Measurements from ENCODE around the gene ITGAL.

- no peak for TF ChIP-seq RFX5 (IDR thresholded peaks at IDR 0.05; ENCODE audit: low read depth, low read length)
- no peak for TF ChIP-seq TAF1 (CRISPR knock-in tag; IDR thresholded peaks at IDR 0.05)
- no peak for TF ChIP-seq SMAD1 (CRISPR knock-in tag; IDR thresholded peaks at IDR 0.05; ENCODE audit: borderline replicate concordance, low read depth)
- no peak for TF ChIP-seq HDAC2 (CRISPR knock-in tag; IDR thresholded peaks at IDR 0.05)
- TF ChIP-seq REST (IDR thresholded peaks at IDR 0.05; ENCODE audit: borderline replicate concordance in 1 of 2, low read depth in 1 of 2, low read length in 2 of 2) = no peak
- TF ChIP-seq ZBTB26 (CRISPR knock-in tag; IDR thresholded peaks at IDR 0.05; ENCODE audit: borderline replicate concordance) = no peak
- TF ChIP-seq ZNF639 (CRISPR knock-in tag; conservative IDR thresholded peaks at IDR 0.05) = no peak
- TF ChIP-seq NR2C2 (CRISPR knock-in tag; IDR thresholded peaks at IDR 0.05; ENCODE audit: borderline replicate concordance) = 0 out of 2 replicates have a peak, but pooled peaks have one; percentile 12
- TF ChIP-seq KLF13 (CRISPR knock-in tag; IDR thresholded peaks at IDR 0.05) = no peak
These were observed 69.2 kb downstream of the ITGAL start for GRCh38 chr16:30541502-30542329.
